Stimulated activated naive CD8-positive, alpha-beta T cell treated with anti-CD3 and anti-CD28 coated beads, Interleukin-15, Interleukin-2, amounts not matched to agents 100 U/mL and 50 U/mL, for 24 hours (primary cell): Measurements from ENCODE around the gene SORBS1.
"Not testable (repeated sequence)": the region's sequence is repeated elsewhere in the genome, so short reads cannot be mapped to it uniquely, and the experiment has no call there.

ENCODE experiments used
- ATAC-seq: fragments of 150-1000 bp; cut with Tn5 transposase; one replicate; pipeline ENCODE4 v1.10.0; 2021
- DNase-seq: peaks from one replicate; pipeline ENCODE4 v3.0.0; 2021

The SORBS1 gene

GRCh38 chr10:95482501-95483233, 78.5 kb downstream of the SORBS1 start:
- DNase-seq (no peak), ATAC-seq (no peak)

- peak; percentile 41 for ATAC-seq
- DNase-seq: peak; percentile 7
Measured at GRCh38 chr10:95480901-95481491, 80.2 kb downstream of the SORBS1 start.

- no peak for ATAC-seq
- no peak for DNase-seq
Measured at GRCh38 chr10:95480102-95480900, 80.9 kb downstream of the SORBS1 start.

GRCh38 chr10:95478935-95479334, 82.2 kb downstream of the SORBS1 start:
- no peak for DNase-seq

GRCh38 chr10:95478185-95478584, 83.0 kb downstream of the SORBS1 start:
- no peak for ATAC-seq

More at GRCh38 chr10:95478935-95479334, 82.2 kb downstream of the SORBS1 start:
- ATAC-seq: no peak

GRCh38 chr10:95477175-95477520, 84.0 kb downstream of the SORBS1 start:
- ATAC-seq: no peak

More at GRCh38 chr10:95478185-95478584, 83.0 kb downstream of the SORBS1 start:
- no peak for DNase-seq

DNA sequence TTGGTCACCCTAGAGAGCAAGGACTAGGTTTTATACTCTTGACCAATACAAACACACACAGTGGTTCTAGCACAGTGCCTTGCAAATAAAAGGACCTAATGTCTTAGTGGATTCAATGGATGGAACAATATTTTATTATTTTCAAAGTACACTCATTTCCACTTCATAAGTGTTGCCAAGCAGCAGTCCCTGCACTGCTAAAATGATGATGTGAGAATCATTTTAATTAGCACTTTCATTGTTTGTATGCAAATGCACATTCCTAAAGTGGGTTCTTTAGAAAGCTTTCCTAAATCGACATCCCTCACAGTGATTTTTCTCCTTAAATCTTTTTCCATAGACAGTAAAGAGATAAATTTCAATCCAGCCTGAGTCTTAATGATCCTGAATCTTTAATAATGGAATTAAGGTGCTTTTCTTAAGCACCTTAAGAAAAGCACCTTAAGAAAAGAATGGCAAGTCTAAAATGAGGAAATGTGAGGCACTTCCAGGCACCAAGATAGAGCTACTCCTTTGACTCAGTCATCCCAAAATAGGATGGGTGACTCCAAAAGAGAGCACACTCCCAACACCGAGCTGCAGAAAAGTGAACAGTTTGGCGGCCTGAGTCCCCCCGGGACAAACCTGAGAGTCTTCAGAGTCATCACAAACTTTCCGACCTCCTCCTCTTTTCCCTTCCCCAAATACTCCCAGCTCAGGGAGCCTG, 84.5 kb downstream of the SORBS1 start:
- DNase-seq (no peak), ATAC-seq (no peak)

More at GRCh38 chr10:95477175-95477520, 84.0 kb downstream of the SORBS1 start:
- no peak for DNase-seq

DNA sequence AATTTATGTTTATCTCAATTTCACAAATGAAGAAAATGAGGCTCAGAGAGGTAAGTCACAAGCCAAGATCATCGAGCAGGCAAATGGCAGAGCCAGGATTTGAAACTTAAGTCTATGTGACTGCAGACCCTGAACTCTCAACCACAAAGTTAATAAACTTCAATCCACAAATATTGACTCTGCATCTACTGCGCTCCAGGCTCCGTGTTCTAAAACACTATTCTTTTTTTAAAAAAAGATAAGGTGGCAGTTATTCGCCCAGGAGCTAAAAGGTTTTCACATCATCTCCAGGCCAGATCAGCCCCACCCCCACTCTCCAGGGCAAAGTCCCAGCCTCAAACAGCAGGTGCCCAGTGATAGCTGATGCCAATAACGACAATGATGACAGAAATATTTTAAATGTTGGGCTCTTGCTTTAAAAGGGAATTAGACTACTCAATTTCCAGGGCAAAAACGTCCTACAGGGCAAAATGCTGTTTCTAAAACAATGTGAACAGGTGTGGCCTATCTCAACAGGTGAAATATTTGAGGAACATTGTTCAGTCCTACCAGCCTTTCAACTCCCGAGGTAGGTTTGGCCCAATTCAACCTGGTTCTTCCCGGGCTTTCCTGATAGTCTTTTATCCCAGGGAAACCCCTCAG, 85.2 kb downstream of the SORBS1 start:
- DNase-seq (no peak), ATAC-seq (no peak)

GRCh38 chr10:95475003-95475383, 86.2 kb downstream of the SORBS1 start:
- ATAC-seq: no peak

GRCh38 chr10:95474228-95475002, 86.8 kb downstream of the SORBS1 start:
- no peak for DNase-seq
- ATAC-seq: no peak

More at GRCh38 chr10:95475003-95475383, 86.2 kb downstream of the SORBS1 start:
- no peak for DNase-seq

DNA sequence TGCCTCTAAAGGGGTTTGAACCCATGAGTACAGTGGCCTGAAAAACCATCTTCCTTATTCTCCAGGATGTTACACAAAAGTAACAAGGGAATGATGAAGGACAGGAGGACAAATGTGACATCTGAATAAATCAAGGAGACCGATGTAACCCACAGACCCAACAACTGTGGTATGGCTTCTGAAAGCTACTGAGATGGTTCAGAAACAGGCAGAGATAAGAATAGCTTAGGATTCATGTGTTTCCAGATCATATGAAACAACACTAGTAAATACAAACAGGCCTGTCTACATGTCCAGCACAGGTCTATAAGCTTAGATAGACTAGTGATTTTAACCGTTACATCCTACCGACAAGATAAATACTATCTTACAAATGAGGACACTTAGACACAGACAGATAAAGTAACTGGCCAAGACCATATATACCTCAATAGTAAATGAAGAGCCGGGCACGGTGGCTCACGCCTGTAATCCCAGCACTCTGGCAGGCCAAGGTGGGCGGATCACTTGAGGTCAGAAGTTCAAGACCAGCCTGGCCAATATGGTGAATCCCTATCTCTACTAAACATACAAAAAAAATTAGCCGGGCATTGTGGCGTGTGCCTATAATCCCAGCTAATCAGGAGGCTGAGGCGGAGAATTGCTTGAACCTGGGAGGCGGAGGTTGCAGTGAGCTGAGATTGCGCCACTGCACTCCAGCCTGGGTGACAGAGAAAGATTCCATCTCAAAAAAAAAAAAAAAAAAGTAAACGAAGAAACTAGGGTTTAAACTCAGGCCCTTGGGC, 88.7 kb downstream of the SORBS1 start:
- no peak for DNase-seq
- no peak for ATAC-seq

GRCh38 chr10:95469676-95470075, 91.5 kb downstream of the SORBS1 start:
- ATAC-seq: no peak
- DNase-seq: no peak

GRCh38 chr10:95469251-95469650, 91.9 kb downstream of the SORBS1 start:
- DNase-seq: no peak
- ATAC-seq: no peak

GRCh38 chr10:95467642-95468041, 93.5 kb downstream of the SORBS1 start:
- not testable (repeated sequence) for DNase-seq, ATAC-seq

DNA sequence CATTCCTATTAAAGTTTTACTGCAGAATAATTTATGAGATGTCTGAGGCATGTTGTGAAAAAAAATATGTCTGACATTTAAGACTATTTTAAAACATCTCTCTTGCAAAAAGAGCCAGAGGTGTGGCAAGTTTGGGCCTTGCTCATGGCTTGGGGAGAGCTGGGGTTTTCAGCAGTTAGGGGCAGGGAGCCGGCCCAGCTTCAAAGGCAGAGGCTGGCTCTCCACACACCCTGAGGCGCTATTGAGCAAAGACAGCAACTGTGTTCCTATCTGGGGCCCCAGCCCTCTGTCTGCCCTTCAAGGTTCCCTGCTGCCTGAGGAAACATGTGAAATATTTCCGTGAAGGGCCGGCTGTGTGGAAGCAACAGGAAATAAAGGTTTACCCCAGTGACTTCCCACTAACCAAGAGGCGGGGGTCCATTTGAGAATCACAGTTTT, 94.0 kb downstream of the SORBS1 start:
- DNase-seq (no peak), ATAC-seq (no peak)

GRCh38 chr10:95466436-95466835, 94.7 kb downstream of the SORBS1 start:
- DNase-seq: no peak
- ATAC-seq: no peak

DNA sequence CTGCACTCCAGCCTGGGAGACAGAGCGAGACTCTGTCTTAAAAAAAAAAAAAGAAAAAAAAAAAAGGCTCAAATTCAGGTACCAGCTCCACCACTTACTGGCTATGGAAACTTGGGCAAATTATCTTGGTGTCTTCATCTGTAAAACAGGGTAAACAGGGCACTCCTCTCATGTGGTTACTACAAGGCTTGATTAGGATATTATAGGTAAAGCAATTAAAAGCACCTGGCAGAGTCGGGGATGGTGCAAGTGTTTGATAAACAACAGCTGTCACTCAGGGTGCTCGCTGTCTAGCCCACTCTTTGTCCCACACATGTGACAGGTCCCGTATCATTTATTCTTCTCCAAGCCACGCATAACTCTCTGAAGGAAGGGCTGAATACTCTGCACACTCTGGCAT, 96.9 kb downstream of the SORBS1 start:
- ATAC-seq (no peak), DNase-seq (no peak)

DNA sequence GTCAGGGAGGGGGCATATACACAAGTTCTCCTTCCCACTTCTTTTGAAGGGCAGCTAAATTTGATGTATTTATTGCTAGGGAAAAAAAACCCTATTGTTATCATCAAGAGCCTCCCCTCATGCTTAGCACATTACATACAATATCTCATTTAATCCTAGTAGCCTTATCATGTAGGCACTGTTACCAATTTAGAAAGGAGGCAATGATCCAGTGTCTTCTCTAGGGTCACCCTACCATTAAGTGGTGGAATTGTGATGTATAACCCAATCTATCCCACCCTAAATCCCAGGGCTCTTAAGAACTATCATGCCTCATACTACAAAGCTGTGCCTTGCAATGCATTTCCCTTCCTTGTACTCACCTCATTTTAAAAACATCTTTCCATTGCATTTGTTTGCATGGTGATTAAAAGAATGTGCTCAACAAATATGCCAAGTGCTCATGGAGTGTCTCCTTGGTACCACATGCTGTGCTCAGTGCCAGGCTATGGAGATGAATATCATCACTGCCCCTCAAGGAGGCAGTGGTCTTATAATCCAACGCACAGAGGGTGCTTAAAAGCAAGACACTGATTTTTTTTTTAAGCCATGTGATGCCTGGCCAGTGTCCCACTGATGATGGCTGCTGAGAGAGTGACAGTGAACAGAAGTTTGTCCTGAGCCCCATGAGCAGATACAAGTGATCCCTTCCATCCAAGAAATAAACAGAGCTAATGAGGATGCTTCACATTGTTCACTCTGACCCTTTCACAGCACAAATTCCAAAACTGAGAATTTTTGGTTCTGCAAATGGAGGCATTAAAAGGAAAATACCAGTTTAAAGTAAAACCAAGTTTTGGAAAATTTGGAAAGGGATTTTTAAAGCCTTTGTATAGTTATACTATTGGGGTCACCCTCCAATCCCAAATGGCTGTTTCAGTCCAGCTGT, 98.2 kb downstream of the SORBS1 start:
- DNase-seq (no peak), ATAC-seq (no peak)

DNA sequence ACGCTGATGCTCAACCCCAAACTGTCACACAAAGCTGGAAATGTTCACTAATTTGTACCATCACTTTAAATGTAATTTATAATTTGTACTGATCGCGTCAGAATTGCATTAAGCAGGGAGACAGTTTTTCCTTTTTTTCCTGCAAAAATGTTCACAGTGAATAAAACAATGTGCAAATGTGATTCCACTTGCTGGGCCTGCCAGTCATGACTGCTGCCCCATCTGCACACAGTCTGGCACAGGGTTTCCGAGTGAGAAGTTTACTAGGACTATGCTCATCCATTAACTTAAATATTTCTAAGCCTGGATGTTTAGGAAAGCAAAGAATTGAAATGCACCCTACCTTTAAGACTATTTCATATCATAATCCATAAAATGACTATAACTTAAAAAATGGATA, 99.6 kb downstream of the SORBS1 start:
- ATAC-seq: no peak

More for the DNA sequence above, 99.6 kb downstream of the SORBS1 start:
- no peak for DNase-seq
